BLaER1 treated with 17β-estradiol and CSF1 and Interleukin-3, amounts not matched to agents 10 nM and 100 nM (cell line): Measurements from ENCODE around the gene APCS.

ENCODE experiments used
- H3K27ac ChIP-seq, 11 experiments: shearing (Covaris generic); formaldehyde crosslinking; 2 replicates each; pipeline ENCODE4 v1.8.1; 2022
- H3K27me3 ChIP-seq, 11 experiments: shearing (Covaris generic); formaldehyde crosslinking; 2 replicates each; pipeline ENCODE4 v1.8.1; 2022
- H3K36me3 ChIP-seq, 11 experiments: shearing (Covaris generic); formaldehyde crosslinking; 2 replicates each; pipeline ENCODE4 v1.8.1; 2022
- H3K4me1 ChIP-seq, 10 experiments: shearing (Covaris generic); formaldehyde crosslinking; 2 replicates each; pipeline ENCODE4 v1.8.1; 2022
- H3K4me2 ChIP-seq, 11 experiments: shearing (Covaris generic); formaldehyde crosslinking; 2 replicates each; pipeline ENCODE4 v1.8.1; 2022
- H3K4me3 ChIP-seq, 10 experiments: shearing (Covaris generic); formaldehyde crosslinking; 2 replicates each; pipeline ENCODE4 v1.8.1; 2022
- H3K9ac ChIP-seq, 11 experiments: shearing (Covaris generic); formaldehyde crosslinking; 2 replicates each; pipeline ENCODE4 v1.8.1; 2022
- H3K9me3 ChIP-seq, 11 experiments: shearing (Covaris generic); formaldehyde crosslinking; replicated peaks in 1 of 11; 2 replicates each; pipeline ENCODE4 v1.8.1; 2022
- H4K20me1 ChIP-seq, 11 experiments: shearing (Covaris generic); formaldehyde crosslinking; 2 replicates each; pipeline ENCODE4 v1.8.1; 2022
- Cebpa-rat ChIP-seq, 11 experiments: shearing (Covaris generic); IDR thresholded peaks; 2 replicates each; pipeline ENCODE4 v1.8.1; 2022

Gene APCS

DNA sequence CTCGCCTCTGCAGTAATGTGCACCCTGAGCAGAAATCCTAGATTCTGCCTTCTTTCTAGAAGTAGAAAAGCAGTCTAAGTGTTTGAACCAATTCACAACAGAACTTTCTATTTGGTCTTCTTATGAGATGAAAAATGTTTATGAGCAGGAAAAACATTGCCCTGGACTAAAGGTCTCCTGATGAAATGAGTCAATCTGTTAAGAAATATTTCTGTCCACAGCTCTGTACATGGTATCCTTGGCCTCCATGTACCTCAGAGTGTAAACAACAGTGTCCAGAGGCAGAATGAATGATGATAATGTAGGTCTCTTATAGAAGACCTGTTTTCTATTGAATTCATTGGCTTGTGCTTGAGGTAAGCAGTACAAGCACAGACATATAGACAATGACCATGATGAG lies 6.2 kb upstream of the APCS start:
- Histone ChIP-seq H3K27me3 (no peaks in the 10 kb centered on the region), H3K4me2 (no peak overlapping the region), H3K9me3 (no peaks in the 10 kb centered on the region; a peak in 1 of 22 replicates), H3K4me1 (no peaks in the 10 kb centered on the region), H3K36me3 (no peaks in the 10 kb centered on the region), H3K4me3 (no peak overlapping the region), H4K20me1 (no peaks in the 10 kb centered on the region), H3K27ac (no peak overlapping the region), H3K9ac (no peak overlapping the region)
- TF ChIP-seq Cebpa-rat (IDR thresholded peaks at IDR 0.05), result no peak

DNA sequence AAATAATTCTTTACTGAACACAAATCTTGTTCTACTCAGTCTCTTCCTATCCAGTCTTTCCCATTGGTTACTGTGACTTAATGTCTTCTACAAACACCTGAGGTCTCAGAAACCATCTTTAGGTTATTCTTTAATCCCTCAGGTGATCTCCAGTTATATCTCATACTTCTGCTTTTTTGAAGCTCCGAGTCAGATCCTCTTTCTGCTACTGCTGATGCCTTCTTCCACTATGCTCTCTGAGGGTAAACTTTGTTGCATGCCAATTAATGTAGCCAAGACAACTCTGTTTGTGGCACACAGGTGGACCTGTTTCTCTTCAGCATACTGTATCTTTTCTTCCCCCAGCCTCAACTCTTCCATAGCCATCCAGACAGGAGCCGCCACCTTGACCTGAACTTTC lies 3.1 kb upstream of the APCS start:
- TF ChIP-seq Cebpa-rat (IDR thresholded peaks at IDR 0.05), result no peak
- Histone ChIP-seq H3K27ac (no peak overlapping the region), H3K4me2 (no peak overlapping the region), H3K9ac (no peak overlapping the region), H3K4me1 (no peaks in the 10 kb centered on the region), H3K27me3 (no peaks in the 10 kb centered on the region), H3K36me3 (no peaks in the 10 kb centered on the region), H3K4me3 (no peak overlapping the region), H4K20me1 (no peaks in the 10 kb centered on the region), H3K9me3 (no peaks in the 10 kb centered on the region; a peak in 1 of 22 replicates)

DNA sequence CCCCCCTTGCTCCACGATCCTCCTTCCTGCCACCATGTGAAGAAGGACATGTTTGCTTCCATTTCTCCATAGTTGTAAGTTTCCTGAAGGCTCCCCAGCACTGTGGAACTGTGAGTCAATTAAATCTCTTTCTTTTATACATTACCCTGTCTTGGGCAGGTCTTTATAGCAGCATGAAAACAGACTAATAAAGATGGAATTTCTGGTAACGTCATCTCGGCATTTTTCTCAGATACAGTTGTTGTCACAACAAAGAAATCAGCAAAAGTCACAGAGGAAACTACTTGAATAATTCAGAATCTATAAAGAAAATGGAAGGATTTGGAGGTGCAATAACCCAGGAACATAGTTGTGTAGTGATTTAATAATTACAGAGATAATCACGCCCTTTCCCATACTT lies 4.4 kb downstream of the APCS start:
- H4K20me1 ChIP-seq, result no peaks in the 10 kb centered on the region
- no peak overlapping the region for H3K4me3 ChIP-seq
- no peaks in the 10 kb centered on the region for H3K4me1 ChIP-seq
- TF ChIP-seq Cebpa-rat (IDR thresholded peaks at IDR 0.05), result no peak
- no peak overlapping the region for H3K27ac ChIP-seq
- H3K36me3 ChIP-seq, result no peaks in the 10 kb centered on the region
- no peaks in the 10 kb centered on the region for H3K27me3 ChIP-seq
- no peak overlapping the region for H3K4me2 ChIP-seq
- peaks cover 0 to 16% (median 0%) of the 10 kb centered on the region in 11 experiments; a peak in 4 of 22 replicates for H3K9me3 ChIP-seq
- no peak overlapping the region for H3K9ac ChIP-seq

- TF ChIP-seq Cebpa-rat (IDR thresholded peaks at IDR 0.05), result no peak
- no peak overlapping the region for H3K4me2 ChIP-seq
- H3K9me3 ChIP-seq, result peaks cover 0 to 16% (median 0%) of the 10 kb centered on the region in 11 experiments; a peak in 4 of 22 replicates
- H3K27me3 ChIP-seq, result no peaks in the 10 kb centered on the region
- H3K36me3 ChIP-seq, result no peaks in the 10 kb centered on the region
- H3K4me3 ChIP-seq, result no peak overlapping the region
- H4K20me1 ChIP-seq, result no peaks in the 10 kb centered on the region
- no peak overlapping the region for H3K9ac ChIP-seq
- H3K27ac ChIP-seq, result no peak overlapping the region
- no peaks in the 10 kb centered on the region for H3K4me1 ChIP-seq
These were observed 7.2 kb downstream of the APCS start for GRCh38 chr1:159594625-159595405.

DNA sequence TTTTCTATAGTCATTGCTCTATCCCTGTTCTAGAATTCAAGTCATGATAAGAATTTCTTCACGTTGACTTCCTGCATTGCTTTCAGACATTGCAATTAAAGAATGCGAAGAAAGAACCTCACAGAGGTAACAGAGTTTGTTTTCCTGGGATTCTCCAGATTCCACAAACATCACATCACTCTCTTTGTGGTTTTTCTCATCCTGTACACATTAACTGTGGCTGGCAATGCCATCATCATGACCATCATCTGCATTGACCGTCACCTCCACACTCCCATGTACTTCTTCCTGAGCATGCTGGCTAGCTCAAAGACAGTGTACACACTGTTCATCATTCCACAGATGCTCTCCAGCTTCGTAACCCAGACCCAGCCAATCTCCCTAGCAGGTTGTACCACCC lies 10.6 kb downstream of the APCS start:
- no peaks in the 10 kb centered on the region for H3K4me1 ChIP-seq
- H3K4me2 ChIP-seq, result no peak overlapping the region
- H3K27me3 ChIP-seq, result no peaks in the 10 kb centered on the region
- H3K9me3 ChIP-seq, result no peaks in the 10 kb centered on the region
- no peak overlapping the region for H3K27ac ChIP-seq
- H3K9ac ChIP-seq, result no peak overlapping the region
- H4K20me1 ChIP-seq, result no peaks in the 10 kb centered on the region
- H3K4me3 ChIP-seq, result no peak overlapping the region
- no peaks in the 10 kb centered on the region for H3K36me3 ChIP-seq
- no peak for TF ChIP-seq Cebpa-rat (IDR thresholded peaks at IDR 0.05)

DNA sequence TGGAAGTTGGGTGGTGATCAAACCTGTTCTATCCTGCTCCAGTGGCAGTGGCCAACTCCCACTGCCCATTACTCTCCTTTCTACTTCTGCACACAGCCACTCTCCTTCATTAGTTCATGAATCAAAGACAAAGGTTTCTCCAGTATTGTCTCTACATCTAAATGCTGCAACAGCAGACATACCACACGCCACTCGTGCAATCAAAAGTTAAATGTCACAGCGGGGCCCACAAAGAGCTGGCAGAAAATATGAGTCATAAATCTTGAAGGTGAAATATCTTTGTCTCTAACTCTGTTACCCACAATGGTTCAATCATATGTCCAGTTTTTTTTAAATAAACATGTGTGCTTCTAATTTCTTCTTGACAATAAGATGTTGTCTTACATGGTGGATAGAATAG lies 13.3 kb downstream of the APCS start:
- Histone ChIP-seq H4K20me1 (no peaks in the 10 kb centered on the region), H3K4me1 (no peaks in the 10 kb centered on the region), H3K4me3 (no peak overlapping the region), H3K27ac (no peak overlapping the region), H3K9me3 (peaks cover 0 to 9% (median 0%) of the 10 kb centered on the region in 11 experiments; a peak in 4 of 22 replicates), H3K4me2 (no peak overlapping the region), H3K9ac (no peak overlapping the region), H3K36me3 (no peaks in the 10 kb centered on the region), H3K27me3 (no peaks in the 10 kb centered on the region)
- TF ChIP-seq Cebpa-rat (IDR thresholded peaks at IDR 0.05), result no peak

GRCh38 chr1:159602501-159602999 lies 14.9 kb downstream of the APCS start:
- H4K20me1 ChIP-seq, result no peaks in the 10 kb centered on the region
- no peaks in the 10 kb centered on the region for H3K27me3 ChIP-seq
- peaks cover 0 to 9% (median 0%) of the 10 kb centered on the region in 11 experiments; a peak in 4 of 22 replicates for H3K9me3 ChIP-seq
- no peak for TF ChIP-seq Cebpa-rat (IDR thresholded peaks at IDR 0.05)
- no peak overlapping the region for H3K4me3 ChIP-seq
- H3K4me2 ChIP-seq, result no peak overlapping the region
- H3K27ac ChIP-seq, result no peak overlapping the region
- no peaks in the 10 kb centered on the region for H3K4me1 ChIP-seq
- no peak overlapping the region for H3K9ac ChIP-seq
- no peaks in the 10 kb centered on the region for H3K36me3 ChIP-seq

GRCh38 chr1:159612211-159612885 lies 24.7 kb downstream of the APCS start:
- Histone ChIP-seq H3K4me1 (peaks cover 0 to 9% (median 0%) of the 10 kb centered on the region in 10 experiments; a peak in 3 of 20 replicates), H3K4me3 (no peak overlapping the region)

GRCh38 chr1:159632922-159633321 lies 45.3 kb downstream of the APCS start:
- Histone ChIP-seq H3K27ac (no peak overlapping the region), H3K9ac (no peak overlapping the region), H3K36me3 (no peaks in the 10 kb centered on the region), H4K20me1 (no peaks in the 10 kb centered on the region), H3K27me3 (no peaks in the 10 kb centered on the region), H3K4me2 (no peak overlapping the region), H3K4me1 (peaks cover 0 to 6% (median 0%) of the 10 kb centered on the region in 10 experiments; a peak in 2 of 20 replicates), H3K9me3 (peaks cover 0 to 21% (median 9%) of the 10 kb centered on the region in 11 experiments; a peak in 11 of 22 replicates), H3K4me3 (no peak overlapping the region)
- no peak for TF ChIP-seq Cebpa-rat (IDR thresholded peaks at IDR 0.05)

More at GRCh38 chr1:159612211-159612885, 24.7 kb downstream of the APCS start:
- H3K36me3 ChIP-seq, result no peaks in the 10 kb centered on the region
- H4K20me1 ChIP-seq, result no peaks in the 10 kb centered on the region
- TF ChIP-seq Cebpa-rat (IDR thresholded peaks at IDR 0.05), result no peak
- H3K4me2 ChIP-seq, result no peak overlapping the region
- H3K27me3 ChIP-seq, result no peaks in the 10 kb centered on the region
- H3K9me3 ChIP-seq, result peaks cover 0 to 9% (median 0%) of the 10 kb centered on the region in 11 experiments; a peak in 3 of 22 replicates
- no peak overlapping the region for H3K27ac ChIP-seq
- H3K9ac ChIP-seq, result no peak overlapping the region
